Fibroblast of pulmonary artery (primary cell): ENCODE results near the gene MYO1D.
A peak's percentile ranks its signal among the peaks of the same experiment; 100 is the strongest.

Source experiments
- DNase-seq: peaks from one replicate; pipeline ENCODE4 v3.0.0-alpha.2; 2010; ENCODE audit warnings: low read depth
- H3K4me3 ChIP-seq: replicated peaks from 2 replicates; pipeline ENCODE4 v1.5.1; 2011; ENCODE audit warnings: low read depth, mild to moderate bottlenecking, control low read depth, low read length, moderate library complexity
- TF ChIP-seq, protein P1 (sequence below): IDR thresholded peaks from 2 replicates; pipeline ENCODE4 v1.5.1; 2011; ENCODE audit warnings: mild to moderate bottlenecking, control low read depth, low read length, inconsistent platforms; ENCODE audit errors: missing control alignments

The MYO1D gene

GRCh38 chr17:32503251-32504165 is 373.4 kb downstream of the MYO1D start:
- TF ChIP-seq, protein P1, sequence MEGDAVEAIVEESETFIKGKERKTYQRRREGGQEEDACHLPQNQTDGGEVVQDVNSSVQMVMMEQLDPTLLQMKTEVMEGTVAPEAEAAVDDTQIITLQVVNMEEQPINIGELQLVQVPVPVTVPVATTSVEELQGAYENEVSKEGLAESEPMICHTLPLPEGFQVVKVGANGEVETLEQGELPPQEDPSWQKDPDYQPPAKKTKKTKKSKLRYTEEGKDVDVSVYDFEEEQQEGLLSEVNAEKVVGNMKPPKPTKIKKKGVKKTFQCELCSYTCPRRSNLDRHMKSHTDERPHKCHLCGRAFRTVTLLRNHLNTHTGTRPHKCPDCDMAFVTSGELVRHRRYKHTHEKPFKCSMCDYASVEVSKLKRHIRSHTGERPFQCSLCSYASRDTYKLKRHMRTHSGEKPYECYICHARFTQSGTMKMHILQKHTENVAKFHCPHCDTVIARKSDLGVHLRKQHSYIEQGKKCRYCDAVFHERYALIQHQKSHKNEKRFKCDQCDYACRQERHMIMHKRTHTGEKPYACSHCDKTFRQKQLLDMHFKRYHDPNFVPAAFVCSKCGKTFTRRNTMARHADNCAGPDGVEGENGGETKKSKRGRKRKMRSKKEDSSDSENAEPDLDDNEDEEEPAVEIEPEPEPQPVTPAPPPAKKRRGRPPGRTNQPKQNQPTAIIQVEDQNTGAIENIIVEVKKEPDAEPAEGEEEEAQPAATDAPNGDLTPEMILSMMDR = no peak
- no peak overlapping the region for H3K4me3 ChIP-seq
- no peak for DNase-seq

GRCh38 chr17:32502710-32503109 is 374.2 kb downstream of the MYO1D start:
- TF ChIP-seq, protein P1 = no peak
- DNase-seq = no peak
- H3K4me3 ChIP-seq = no peak overlapping the region

DNA sequence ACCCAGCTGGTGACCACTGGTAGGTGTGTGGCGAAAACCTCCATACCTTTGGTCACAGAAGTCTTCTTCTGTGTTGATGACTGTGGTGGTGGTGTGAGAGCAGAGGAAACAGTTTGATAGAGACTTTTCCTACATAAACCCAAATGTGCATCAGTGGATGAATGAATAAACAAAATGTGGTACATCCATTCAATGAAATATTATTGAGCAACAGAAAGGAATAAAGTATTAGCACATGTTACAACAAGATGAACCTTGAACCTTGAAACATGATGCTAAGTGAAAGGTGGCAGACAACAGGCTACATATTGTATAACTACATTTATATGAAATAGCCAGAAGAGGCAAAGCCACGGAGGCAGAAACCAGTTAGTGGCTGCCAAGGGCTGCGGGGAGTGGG is 374.9 kb downstream of the MYO1D start:
- DNase-seq = no peak
- TF ChIP-seq, protein P1 = no peak
- H3K4me3 ChIP-seq = no peak overlapping the region

DNA sequence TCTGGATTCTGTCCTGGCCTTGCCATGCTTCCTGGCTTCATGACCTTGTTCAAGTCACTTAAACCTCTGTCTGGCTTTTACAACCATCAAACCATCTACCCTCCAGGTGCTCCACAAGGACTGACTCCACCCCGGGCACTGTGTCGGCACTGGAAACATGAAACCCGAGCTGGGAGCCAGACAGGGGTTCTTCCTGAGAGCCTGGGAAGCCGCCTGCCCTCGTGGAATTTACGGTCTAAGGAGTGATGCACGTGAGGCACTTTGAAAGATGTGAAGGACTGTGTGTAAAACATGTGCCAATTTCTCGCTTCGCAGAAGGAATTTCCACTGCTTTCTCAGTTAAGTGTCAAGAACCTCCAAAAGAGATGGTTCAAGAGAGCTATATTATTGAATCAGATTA is 378.5 kb downstream of the MYO1D start:
- no peak overlapping the region for H3K4me3 ChIP-seq
- TF ChIP-seq, protein P1 = no peak
- DNase-seq = no peak

DNA sequence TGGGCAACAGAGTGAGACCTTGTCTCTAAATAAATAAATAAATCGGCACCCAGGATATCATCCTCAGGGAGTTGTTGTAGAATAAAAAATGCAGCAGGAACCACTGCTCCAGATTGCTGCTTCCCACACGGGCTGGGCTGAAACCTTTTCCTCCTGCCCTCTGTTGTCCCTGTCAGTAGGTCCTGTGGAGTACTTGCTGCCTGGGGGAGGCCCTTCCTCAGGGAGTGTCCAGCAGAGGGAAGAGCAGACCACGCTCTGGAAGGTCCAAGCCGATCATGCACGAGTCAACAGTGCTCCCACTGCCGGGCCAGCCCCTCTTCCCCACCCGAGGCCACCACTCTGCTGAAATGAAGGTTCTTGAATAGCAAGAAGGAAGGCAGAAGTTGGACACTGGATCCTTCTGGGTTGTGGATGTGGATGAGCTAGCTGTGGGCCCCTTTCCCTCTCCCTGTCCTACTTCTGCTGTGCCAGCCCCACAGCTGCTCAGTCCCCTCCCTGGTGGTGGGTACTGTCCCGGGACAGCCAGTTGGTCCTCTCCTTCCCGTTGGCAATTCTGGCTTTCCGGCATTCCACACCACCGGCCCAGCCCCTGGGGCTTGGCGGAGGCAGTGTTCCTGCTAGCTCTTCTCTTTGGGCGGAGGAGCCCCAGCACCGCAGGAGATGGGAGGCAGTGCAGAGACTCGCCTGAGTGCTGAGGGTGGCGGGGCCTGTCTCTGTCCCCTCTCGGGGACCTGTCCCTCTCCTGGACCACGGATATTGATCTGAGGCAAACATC is 379.3 kb downstream of the MYO1D start:
- no peak for DNase-seq
- TF ChIP-seq, protein P1 = no peak
- H3K4me3 ChIP-seq = no peak overlapping the region

- TF ChIP-seq, protein P1 = no peak
- DNase-seq = peak; percentile 38
- H3K4me3 ChIP-seq = no peak overlapping the region
Observed at GRCh38 chr17:32496395-32497073, 380.4 kb downstream of the MYO1D start.
